GM19324 (cell line): ENCODE measurements around the gene SOCS7.

ENCODE experiments used
- ATAC-seq: cut with Tn5 transposase; IDR thresholded peaks from one replicate; pipeline ENCODE4 v1.9.1; 2021; ENCODE audit warnings: mild to moderate bottlenecking, moderate library complexity; ENCODE audit not compliant: unreplicated experiment, low FRiP score

SOCS7 gene

DNA sequence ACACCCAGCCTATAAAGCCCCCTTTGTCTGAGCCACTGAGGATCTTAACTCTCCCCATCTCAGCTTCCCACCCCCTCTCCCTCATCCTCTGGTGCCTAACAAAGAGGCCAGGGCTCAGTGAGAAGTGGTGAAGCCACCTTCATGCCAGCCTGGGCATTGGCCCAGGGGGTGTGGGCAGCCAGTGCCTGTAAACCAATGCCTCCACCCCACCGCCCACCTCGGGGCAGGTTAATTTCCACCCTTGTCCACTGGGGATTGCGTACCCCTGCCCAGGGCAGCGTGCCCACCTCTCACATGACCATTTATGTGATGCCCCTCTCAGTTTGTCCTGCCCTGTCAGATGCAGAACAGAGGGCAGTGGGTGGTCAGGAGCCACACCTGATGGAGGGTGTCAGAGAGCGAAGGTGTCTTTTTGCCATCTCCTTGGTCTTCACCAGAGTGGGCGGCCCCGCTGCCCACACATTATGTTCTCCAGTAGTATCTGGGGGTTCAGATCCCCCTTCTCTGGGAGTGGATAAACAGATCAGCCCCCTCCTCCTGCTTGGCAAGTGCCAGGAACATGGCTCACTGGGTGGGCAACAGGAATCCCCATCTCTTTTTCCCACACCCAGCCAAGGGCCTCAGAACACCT lies 66.5 kb downstream of the SOCS7 start:
- ATAC-seq: no peak

GRCh38 chr17:38418693-38419507 lies 67.3 kb downstream of the SOCS7 start:
- ATAC-seq: no peak

GRCh38 chr17:38419508-38419981 lies 67.9 kb downstream of the SOCS7 start:
- no peak for ATAC-seq

GRCh38 chr17:38420518-38420917 lies 68.9 kb downstream of the SOCS7 start:
- ATAC-seq: no peak

GRCh38 chr17:38421171-38421841 lies 69.7 kb downstream of the SOCS7 start:
- no peak for ATAC-seq

GRCh38 chr17:38421871-38422827 lies 70.5 kb downstream of the SOCS7 start:
- no peak for ATAC-seq

- ATAC-seq: no peak
Measured at GRCh38 chr17:38424297-38424972, 72.8 kb downstream of the SOCS7 start.

- no peak for ATAC-seq
Measured at GRCh38 chr17:38425031-38425430, 73.4 kb downstream of the SOCS7 start.

DNA sequence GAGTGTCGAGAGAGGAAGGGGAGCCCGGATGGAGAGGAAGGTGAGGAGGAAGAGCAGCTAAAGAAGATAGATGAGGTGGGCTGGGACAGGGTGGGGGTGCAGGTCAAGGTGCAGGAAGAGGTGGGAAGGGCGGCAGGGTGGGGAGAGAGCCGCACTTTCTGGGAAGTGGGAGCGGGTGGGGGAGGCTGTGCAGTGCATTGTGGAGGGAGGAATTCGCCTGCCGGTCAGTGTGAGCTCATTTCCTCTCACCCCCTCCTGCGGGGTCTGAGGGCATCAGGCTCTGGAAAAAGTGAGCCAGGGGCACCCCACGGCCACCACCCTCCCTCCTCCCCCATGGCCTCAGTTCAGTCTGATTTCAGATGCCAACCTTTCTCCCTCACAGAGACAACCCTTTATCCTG lies 74.1 kb downstream of the SOCS7 start:
- no peak for ATAC-seq

- ATAC-seq: no peak
Measured at GRCh38 chr17:38426441-38426840, 74.8 kb downstream of the SOCS7 start.

DNA sequence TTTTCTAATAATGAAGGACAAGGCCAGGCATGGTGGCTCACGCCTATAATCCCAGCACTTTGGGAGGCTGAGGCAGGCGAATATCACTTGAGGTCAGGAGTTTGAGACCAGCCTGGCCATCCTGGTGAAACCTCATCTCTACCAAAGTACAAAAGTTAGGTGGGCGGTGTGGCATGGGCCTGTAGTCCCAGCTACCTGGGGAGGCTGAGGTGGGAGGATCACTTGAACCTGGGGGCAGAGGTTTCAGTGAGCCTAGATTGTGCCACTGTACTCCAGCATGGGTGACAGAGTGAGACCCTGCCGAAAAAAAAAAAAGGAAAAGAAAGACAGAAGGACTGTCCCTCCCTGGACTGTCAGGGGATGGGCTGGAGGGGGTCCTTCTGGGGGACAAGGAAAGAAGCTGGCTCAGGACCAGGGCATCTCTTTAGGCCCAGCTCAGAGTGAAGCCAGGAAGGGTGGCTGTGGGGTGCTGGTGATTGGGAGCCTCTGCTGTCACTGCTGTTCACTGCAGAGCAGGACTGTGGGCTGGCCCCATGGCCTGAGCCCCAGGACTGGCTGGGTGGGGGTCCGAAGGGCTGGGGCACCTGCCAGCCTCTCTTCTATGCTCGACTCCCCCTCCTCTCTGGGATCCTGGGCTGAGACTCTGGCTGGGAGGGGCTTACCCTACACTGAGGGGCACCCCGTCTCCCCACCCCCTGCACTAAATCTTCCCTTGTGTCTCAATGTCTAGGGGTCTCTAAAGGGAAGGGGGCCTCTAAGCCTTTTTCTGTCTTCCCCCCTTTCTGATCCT lies 75.7 kb downstream of the SOCS7 start:
- ATAC-seq: no peak

DNA sequence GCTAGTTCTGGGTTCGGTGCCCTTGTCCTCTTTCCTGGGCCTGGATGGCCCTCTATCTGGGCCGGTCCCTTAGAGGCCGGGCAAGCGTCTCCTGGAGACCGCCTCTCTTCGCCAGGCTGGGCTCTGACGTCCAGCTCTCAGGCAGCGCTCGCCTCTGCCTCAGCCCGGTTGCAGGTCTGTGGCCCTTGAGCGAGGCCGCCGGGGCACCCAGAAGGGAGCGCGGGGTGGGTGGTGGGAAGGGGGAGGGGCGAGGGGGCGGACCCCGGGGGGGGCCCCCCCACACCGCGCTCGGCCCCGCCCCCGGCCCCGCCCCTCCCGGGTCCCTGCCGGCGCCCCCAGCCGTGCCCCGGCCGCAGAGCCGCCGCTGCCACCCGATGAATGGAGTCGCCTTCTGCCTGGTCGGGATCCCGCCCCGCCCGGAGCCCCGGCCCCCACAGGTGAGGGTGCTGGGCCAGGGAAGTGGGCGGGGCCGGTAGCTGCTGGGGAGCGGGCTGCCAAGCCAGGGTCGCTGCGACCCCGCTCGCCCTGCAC lies 76.5 kb downstream of the SOCS7 start, which contains the start of gene ARHGAP23:
TSS of gene ARHGAP23 (plus strand) at position 353 of the 531 bp plus-strand sequence. CDS start at position 375, 22 bp downstream.
- ATAC-seq: no peak

DNA sequence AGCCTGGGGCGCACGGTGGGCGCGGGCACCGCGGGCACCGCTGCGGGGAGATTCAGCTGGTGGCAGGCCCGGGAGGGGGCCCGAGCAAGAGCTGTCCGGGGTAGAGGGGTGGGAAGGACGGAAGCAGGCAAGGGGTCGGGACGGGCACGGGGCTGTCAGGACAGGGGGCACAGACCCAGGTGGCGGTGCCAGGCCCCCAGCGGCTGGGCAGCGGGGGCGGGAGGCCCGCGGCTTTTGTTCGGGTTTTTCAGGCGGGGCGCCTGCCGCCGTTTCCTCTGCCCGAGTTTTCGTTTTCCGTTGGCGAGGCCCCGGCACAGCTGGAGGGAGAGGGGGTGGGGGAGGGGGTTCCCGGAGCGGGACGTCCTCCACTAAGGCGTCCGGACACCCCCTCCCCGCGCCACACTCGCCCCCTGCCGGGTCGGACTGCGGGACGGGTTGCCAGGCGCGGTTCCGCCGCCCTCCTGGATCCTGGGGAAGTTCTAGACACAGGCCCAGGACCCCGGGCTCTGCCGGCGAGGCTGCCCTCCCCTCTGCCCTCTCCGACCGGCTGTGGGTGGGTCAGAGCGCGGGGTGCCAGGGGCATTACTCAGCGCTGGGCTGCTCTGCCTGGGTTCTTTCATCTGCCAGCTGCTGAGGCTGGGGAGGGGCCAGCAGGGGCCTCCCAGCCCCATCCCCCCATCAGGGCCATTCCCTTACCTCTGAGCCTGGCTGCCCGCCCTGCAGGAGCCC lies 77.2 kb downstream of the SOCS7 start:
- ATAC-seq: no peak

GRCh38 chr17:38429476-38430100 lies 77.9 kb downstream of the SOCS7 start:
- no peak for ATAC-seq

DNA sequence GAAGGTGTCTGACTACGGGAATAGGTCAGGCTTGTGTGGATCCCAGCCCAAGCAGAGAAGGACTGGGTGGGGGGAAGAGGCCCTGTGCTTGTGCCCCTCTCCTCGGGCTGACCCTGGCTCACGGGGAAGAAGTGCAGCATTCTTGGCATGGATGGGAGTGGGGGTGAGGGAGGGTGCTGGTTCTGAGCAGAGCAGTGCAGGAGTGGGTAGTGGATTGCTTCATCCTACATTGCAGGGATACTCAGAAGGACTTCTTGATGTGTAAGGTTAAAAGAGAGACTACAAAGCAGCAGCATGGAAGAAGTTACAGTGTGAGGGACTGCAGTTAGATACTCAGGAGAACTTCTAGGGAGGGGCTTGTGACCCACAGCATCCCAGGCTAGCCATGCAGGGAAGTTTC lies 78.7 kb downstream of the SOCS7 start:
- ATAC-seq: no peak

DNA sequence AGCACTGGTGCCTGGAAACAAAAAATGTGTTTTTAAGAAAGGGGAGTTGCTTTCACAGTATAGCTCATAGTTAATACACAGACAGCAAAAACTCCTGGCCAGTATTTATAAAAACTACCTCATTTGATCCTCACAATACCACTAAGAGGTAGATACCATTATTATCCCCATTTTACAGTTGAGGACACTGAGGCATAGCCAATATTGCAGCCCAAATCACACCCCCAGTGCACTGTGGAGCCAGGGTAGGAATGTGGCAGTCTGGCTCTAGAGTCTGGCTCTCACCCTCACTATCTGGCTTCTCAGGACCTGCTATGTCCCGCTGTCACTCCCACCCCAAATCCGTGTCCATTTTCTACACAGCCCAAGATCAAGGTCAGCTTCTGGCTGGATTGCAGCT lies 79.2 kb downstream of the SOCS7 start:
- no peak for ATAC-seq

- ATAC-seq: no peak
Measured at GRCh38 chr17:38431346-38432145, 79.9 kb downstream of the SOCS7 start.
